ENCODE data around the gene CHP2.

Gene CHP2

GRCh38 chr16:23786964-23787561 lies 32.2 kb downstream of the CHP2 start:
- H3K27ac ChIP-seq: no peak overlapping the region
- TF ChIP-seq, protein P1, sequence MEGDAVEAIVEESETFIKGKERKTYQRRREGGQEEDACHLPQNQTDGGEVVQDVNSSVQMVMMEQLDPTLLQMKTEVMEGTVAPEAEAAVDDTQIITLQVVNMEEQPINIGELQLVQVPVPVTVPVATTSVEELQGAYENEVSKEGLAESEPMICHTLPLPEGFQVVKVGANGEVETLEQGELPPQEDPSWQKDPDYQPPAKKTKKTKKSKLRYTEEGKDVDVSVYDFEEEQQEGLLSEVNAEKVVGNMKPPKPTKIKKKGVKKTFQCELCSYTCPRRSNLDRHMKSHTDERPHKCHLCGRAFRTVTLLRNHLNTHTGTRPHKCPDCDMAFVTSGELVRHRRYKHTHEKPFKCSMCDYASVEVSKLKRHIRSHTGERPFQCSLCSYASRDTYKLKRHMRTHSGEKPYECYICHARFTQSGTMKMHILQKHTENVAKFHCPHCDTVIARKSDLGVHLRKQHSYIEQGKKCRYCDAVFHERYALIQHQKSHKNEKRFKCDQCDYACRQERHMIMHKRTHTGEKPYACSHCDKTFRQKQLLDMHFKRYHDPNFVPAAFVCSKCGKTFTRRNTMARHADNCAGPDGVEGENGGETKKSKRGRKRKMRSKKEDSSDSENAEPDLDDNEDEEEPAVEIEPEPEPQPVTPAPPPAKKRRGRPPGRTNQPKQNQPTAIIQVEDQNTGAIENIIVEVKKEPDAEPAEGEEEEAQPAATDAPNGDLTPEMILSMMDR (IDR thresholded peaks at IDR 0.05): no peak
- no peak for TF ChIP-seq ZFX (IDR thresholded peaks at IDR 0.05; ENCODE audit: borderline replicate concordance)

- no peak overlapping the region for H3K27ac ChIP-seq
- TF ChIP-seq ZFX (IDR thresholded peaks at IDR 0.05; ENCODE audit: borderline replicate concordance): no peak
- TF ChIP-seq, protein P1 (IDR thresholded peaks at IDR 0.05): no peak
Measured at GRCh38 chr16:23788685-23789084, 33.9 kb downstream of the CHP2 start.

DNA sequence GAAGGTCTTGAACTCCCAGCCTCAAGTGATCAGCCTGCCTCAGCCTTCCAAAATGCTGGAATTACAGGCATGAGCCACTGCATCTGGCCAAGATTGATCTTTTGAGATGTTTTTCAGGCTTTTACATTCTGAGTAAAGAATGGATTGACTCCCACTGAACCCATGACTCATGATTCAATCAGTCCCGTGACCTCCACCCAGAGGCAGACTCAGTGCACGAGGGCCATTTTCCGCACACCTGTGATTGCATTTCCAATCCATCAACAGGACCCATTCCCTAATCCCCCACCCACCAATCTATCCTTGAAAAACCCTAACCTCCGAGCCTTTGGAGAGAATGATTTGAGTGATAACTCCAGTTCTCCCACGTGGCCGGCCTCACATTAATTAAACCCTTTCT lies 40.6 kb downstream of the CHP2 start:
- TF ChIP-seq, protein P1 (IDR thresholded peaks at IDR 0.05): no peak
- no peak for TF ChIP-seq ZFX (IDR thresholded peaks at IDR 0.05; ENCODE audit: borderline replicate concordance)

DNA sequence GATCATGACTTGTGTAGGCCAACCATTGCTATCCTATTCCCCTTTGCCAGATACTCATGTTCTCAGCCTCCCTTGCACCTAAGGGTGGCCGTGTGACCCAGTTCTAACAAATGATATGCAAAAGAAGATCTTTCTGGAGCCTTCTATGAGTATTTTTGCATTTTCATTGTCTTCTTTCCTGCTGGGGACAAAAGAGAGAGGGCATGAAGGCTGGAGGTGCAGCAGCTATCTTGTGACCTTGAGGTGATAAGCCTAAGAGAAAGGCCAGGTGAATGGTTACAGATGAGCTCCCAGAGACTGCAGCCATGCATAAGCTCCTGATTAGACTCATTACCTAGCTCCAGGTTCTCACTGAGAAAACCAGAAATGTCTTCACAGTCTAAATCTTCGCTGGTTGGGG lies 42.1 kb downstream of the CHP2 start:
- H3K27ac ChIP-seq: no peak overlapping the region
- TF ChIP-seq, protein P1 (IDR thresholded peaks at IDR 0.05): no peak
- no peak for TF ChIP-seq ZFX (IDR thresholded peaks at IDR 0.05; ENCODE audit: borderline replicate concordance)

More for the DNA sequence above, 40.6 kb downstream of the CHP2 start:
- H3K27ac ChIP-seq: no peak overlapping the region

GRCh38 chr16:23801378-23801777 lies 46.6 kb downstream of the CHP2 start:
- TF ChIP-seq, protein P1 (IDR thresholded peaks at IDR 0.05): peak; percentile 62
- no peak for TF ChIP-seq ZFX (IDR thresholded peaks at IDR 0.05; ENCODE audit: borderline replicate concordance)
- H3K27ac ChIP-seq: no peak overlapping the region

DNA sequence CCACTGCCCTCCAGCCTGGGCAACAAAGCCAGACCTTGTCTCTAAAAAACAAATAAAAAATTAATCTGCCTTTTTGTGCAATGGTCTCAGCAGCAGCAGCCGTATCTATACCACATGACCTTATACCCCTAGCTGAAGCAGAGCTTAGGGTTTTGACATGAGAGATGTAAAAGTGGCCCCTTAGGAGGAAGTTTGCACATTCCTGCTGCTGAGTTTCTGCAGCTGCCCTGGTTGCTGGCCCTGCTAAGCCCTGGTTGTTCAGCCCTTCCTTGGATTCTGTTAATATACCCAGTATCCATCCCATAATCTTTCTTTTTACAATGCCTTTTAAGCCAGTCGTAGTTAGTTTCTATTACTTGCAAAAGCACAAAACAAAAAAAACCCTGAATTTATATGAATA lies 48.0 kb downstream of the CHP2 start:
- TF ChIP-seq, protein P1 (IDR thresholded peaks at IDR 0.05): no peak
- TF ChIP-seq ZFX (IDR thresholded peaks at IDR 0.05; ENCODE audit: borderline replicate concordance): no peak
- no peak overlapping the region for H3K27ac ChIP-seq

DNA sequence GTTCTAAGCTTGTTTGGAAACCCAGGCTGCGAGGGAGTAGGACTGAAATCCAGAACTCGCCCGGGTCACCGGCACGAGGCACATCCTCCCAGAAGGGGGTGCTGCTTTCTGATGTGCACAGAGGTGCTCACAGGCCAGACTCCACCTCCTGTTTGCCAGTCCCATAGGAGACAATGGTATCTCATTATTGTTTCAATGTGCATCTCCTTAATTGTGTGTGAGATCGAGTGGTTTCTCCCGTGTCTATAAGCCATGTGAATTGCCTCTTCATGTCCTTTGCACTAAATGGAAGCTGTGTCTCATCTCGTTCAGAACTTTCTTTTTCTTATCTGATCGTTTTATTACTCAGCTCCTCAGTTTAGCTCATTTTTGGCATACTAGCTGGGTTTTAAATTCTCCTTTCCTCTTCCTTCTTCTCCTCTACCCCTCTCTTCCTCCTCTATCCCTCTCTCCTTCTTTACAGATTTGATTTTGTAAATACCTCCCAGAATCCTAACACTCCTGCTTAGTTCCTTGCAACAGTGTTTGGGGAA lies 48.8 kb downstream of the CHP2 start:
- no peak overlapping the region for H3K27ac ChIP-seq
- TF ChIP-seq, protein P1 (IDR thresholded peaks at IDR 0.05): peak; percentile 56
- no peak for TF ChIP-seq ZFX (IDR thresholded peaks at IDR 0.05; ENCODE audit: borderline replicate concordance)
